Right hindlimb (tissue), 1 donor: Measurements from ENCODE around the gene SERF2.
"Not testable (repeated sequence)": the region's sequence is repeated elsewhere in the genome, so short reads cannot be mapped to it uniquely, and the experiment has no call there.

Experiments
- DNase-seq: peaks from one replicate; pipeline ENCODE4 v3.0.0-alpha.2; 2018

The SERF2 gene

DNA sequence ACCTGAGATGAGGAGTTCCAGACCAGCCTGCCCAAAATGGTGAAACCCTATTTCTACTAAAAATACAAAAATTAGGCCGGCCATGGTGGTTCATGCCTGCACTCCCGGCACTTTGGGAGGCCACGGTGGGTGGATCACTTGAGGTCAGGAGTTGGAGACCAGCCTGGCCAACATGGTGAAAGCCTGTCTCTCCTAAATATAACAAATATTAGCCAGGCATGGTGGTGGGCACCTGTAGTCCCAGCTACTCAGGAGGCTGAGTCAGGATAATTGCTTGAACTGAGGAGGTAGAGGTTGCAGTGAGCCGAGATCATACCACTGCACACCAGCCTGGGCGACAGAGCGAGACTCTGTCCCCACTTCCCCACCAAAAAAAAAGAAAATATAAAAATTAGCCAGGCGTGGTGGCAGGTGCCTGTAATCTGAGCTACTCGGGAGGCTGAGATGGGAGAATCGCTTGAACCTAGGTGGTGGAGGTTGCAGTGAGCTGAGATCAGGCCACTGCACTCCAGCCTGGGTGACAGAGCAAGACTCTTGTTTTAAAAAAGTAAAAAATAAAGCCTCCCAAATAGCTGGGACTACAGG lies 38.7 kb downstream of the SERF2 start:
- DNase-seq: not testable (repeated sequence)

DNA sequence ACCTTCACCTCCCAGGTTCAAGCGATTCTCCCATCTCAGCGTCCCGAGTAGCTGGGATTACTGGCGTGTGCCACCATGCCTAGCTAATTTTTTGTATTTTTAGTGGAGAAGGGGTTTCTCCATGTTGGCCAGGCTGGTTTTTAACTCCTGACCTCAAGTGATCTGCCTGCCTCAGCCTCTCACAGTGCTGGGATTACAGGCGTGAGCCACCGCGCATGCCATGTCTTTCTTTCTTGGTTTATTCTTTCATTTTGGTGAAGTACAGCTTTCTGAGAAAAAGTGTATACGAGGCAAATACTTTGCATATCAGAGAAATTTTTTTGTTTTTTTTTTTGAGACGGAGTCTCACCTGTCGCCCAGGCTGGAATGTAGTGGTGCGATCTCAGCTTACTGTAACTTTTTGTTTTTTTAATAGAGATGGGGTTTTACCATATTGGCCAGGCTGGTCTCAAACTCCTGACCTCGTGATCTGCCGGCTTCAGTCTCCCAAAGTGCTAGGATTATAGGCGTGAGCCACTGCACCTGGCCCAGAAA lies 39.5 kb downstream of the SERF2 start:
- not testable (repeated sequence) for DNase-seq

DNA sequence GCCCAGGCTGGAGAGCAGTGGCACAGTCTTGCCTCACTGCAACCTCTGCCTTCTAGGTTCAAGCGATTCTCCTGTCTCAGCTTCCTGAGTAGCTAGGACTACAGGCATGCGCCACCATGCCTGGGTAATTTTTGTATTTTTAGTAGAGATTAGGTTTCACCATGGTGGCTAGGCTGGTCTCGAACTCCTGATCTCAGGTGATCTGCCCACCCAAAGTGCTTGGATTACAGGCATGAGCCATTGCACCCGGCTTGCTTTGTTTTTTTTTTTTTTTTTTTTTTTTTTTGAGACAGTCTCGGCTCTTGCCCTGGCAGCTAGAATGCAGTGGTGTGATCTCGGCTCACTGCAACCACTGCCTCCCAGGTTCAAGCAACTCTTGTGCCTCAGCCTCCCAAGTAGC lies 40.4 kb downstream of the SERF2 start:
- DNase-seq: not testable (repeated sequence)

GRCh38 chr15:43845421-43845820 lies 53.3 kb downstream of the SERF2 start:
- DNase-seq: no peak
